HepG2 (cell line): ENCODE results near the gene ZIC4. TPM values are rescaled to one million over a fixed set of nuclear protein-coding genes. Genes with fewer than 3 reads are reported as not detected.

ENCODE experiments used
- ATAC-seq: fragments of 200-7000 bp; cut with Tn5 transposase; 3 replicates; pipeline ENCODE4 v1.9.1; 2020; ENCODE audit warnings: mild to moderate bottlenecking, moderate library complexity
- BruUV-seq: library from RNA; stranded (reverse); fragments of 400-500 nt; replicated peaks from 2 replicates; lab custom pipeline; 2021; lab: Mats Ljungman, UMichigan
- CTCF ChIA-PET: fragments of 300-600 bp; formaldehyde crosslinking; extraction: SDS; loops from one replicate; lab custom pipeline; 2021; ENCODE audit warnings: low total read pairs, inconsistent platforms, low intra/inter-chr PET ratio; lab: Yijun Ruan, JAX
- POLR2A ChIA-PET: fragments of 350-600 bp; sonication (Branson Sonifier 250); formaldehyde crosslinking; loops from one replicate; lab custom pipeline; 2020; ENCODE audit warnings: antibody characterized with exemption, inconsistent platforms; lab: Yijun Ruan, JAX
- DNase-seq: peaks from one replicate; pipeline ENCODE4 v3.0.0-alpha.2; 2015; ENCODE audit warnings: low spot score
- FAIRE-seq: peaks from 3 replicates; lab custom pipeline; 2011; peaks lifted over from hg19 to GRCh38; lab: Jason Lieb, UNC
- H2AFZ ChIP-seq: one replicate; pipeline ENCODE4 v1.6.1; 2011; ENCODE audit warnings: low read length, inconsistent platforms
- H3K27ac ChIP-seq: fragments of 300-600 bp; 3 replicates; pipeline ENCODE4 v1.8.0; 2011; ENCODE audit warnings: mixed run types, mild to moderate bottlenecking, mixed read lengths, low read length, inconsistent platforms; ENCODE audit not compliant: insufficient read depth; ENCODE audit errors: extremely low read length
- H3K27me3 ChIP-seq, 2 experiments: fragments of 200-600 bp in 1 of 2; 2 replicates in 1 of 2; 3 replicates in 1 of 2; pipeline versions ENCODE4 v1.6.0 to v1.8.0; 2011; ENCODE audit warnings: low read length in 2 of 2, mild to moderate bottlenecking in 2 of 2, moderate library complexity in 2 of 2, inconsistent platforms in 1 of 2; ENCODE audit not compliant: insufficient read depth in 2 of 2, control insufficient read depth in 1 of 2
- H3K36me3 ChIP-seq, 2 experiments: fragments of 200-600 bp in 1 of 2; replicated peaks in 1 of 2; 2 replicates in 1 of 2; 3 replicates in 1 of 2; pipeline versions ENCODE4 v1.5.1 to v1.8.0; 2011; ENCODE audit warnings: low read length in 2 of 2, inconsistent platforms in 1 of 2; ENCODE audit not compliant: insufficient read depth in 2 of 2, control insufficient read depth in 1 of 2
- H3K4me1 ChIP-seq: 2 replicates; pipeline ENCODE4 v1.5.1; 2012; ENCODE audit warnings: low read length, inconsistent platforms; ENCODE audit not compliant: insufficient read depth
- H3K4me2 ChIP-seq: 2 replicates; pipeline ENCODE4 v1.6.0; 2011; ENCODE audit warnings: low read depth, low read length, inconsistent platforms
- H3K4me3 ChIP-seq, 3 experiments: fragments of 200-600 bp in 1 of 3; sonication (generic), shearing (Covaris generic) in 1 of 3; replicated peaks in 1 of 3; 2 replicates each; pipeline ENCODE4 v1.5.1; 2011 to 2016; ENCODE audit warnings: low read length in 3 of 3, inconsistent platforms in 2 of 3, low read depth in 2 of 3, mild to moderate bottlenecking in 2 of 3, control low read depth in 1 of 3, mixed read lengths in 1 of 3; ENCODE audit not compliant: insufficient read depth in 1 of 3
- H3K79me2 ChIP-seq: one replicate; pipeline ENCODE4 v1.6.1; 2011; ENCODE audit warnings: low read length, inconsistent platforms; ENCODE audit not compliant: insufficient read depth
- H3K9ac ChIP-seq: 2 replicates; pipeline ENCODE4 v1.6.0; 2011; ENCODE audit warnings: mild to moderate bottlenecking, low read depth, low read length, inconsistent platforms; ENCODE audit not compliant: insufficient read depth
- H3K9me3 ChIP-seq: 2 replicates; pipeline ENCODE4 v1.5.1; 2012; ENCODE audit warnings: mild to moderate bottlenecking, low read length
- H4K20me1 ChIP-seq: 2 replicates; pipeline ENCODE4 v1.6.0; 2011; ENCODE audit warnings: inconsistent platforms, mild to moderate bottlenecking, low read length, moderate library complexity; ENCODE audit not compliant: insufficient read depth
- CAMTA2 ChIP-seq: sonication (generic); formaldehyde crosslinking; IDR thresholded peaks from 2 replicates; pipeline ENCODE4 v1.4.0; 2020; ENCODE audit warnings: mild to moderate bottlenecking, missing genetic modification reagents, borderline replicate concordance
- HHEX ChIP-seq: IDR thresholded peaks from 2 replicates; pipeline ENCODE4 v1.6.1; 2016; ENCODE audit warnings: control low read depth
- MTF2 ChIP-seq: sonication (generic); formaldehyde crosslinking; IDR thresholded peaks from 2 replicates; pipeline ENCODE4 v1.5.0; 2020; ENCODE audit warnings: missing genetic modification reagents, borderline replicate concordance
- ZNF138 ChIP-seq: sonication (generic); formaldehyde crosslinking; IDR thresholded peaks from 2 replicates; pipeline ENCODE4 v1.5.0; 2020; ENCODE audit warnings: mild to moderate bottlenecking, low read depth, missing genetic modification reagents
- ZNF382 ChIP-seq: sonication (generic); formaldehyde crosslinking; IDR thresholded peaks from 2 replicates; pipeline ENCODE4 v1.5.0; 2020; ENCODE audit warnings: missing genetic modification reagents, mild to moderate bottlenecking, borderline replicate concordance
- ZNF569 ChIP-seq: sonication (generic); formaldehyde crosslinking; IDR thresholded peaks from 2 replicates; pipeline ENCODE4 v1.5.0; 2020; ENCODE audit warnings: mild to moderate bottlenecking, missing genetic modification reagents, moderate library complexity, borderline replicate concordance
- WGBS: methylation state at CpG from one replicate; pipeline ENCODE4 v1.1.6; 2017; ENCODE audit warnings: low lambda C conversion rate; 5-methylcytosine and 5-hydroxymethylcytosine counted together
- in situ Hi-C: cut with HindIII; loops from 2 replicates; pipeline ENCODE4 v1.10.0; 2017; ENCODE audit warnings: low pct_unique_long_range_greater_than_20kb; ENCODE audit not compliant: extremely low pct_ligation_motif_present
- intact Hi-C: fragments of 100-400 bp; cut with micrococcal nuclease; formaldehyde crosslinking; loops from one replicate; pipeline ENCODE4 v1.10.0; 2022; ENCODE audit not compliant: unreplicated experiment
- polyA plus RNA-seq, 8 experiments: library from polyadenylated mRNA; depleted of rRNA in 3 of 8; stranded (reverse) in 7 of 8; unstranded in 1 of 8; fragments of >200 nt; fragmentation: Illumina TruSeq in 4 of 8; extraction: Trizol in 4 of 8; gene quantifications; 2 replicates each; pipeline versions ENCODE4 v1.2.1 to v1.2.3, GENCODE V29; 2011 to 2016; ENCODE audit warnings: low read depth in 4 of 8, missing spikeins in 1 of 8, mixed read lengths in 1 of 8; ENCODE audit not compliant: insufficient read depth in 1 of 8
- total RNA-seq, 5 experiments: library from RNA; depleted of rRNA; stranded (reverse); fragments of >200 nt; fragmentation: Illumina TruSeq; extraction: Trizol; gene quantifications; 2 replicates each; pipeline ENCODE4 v1.2.3, GENCODE V29; 2016; ENCODE audit warnings: low read depth in 1 of 5
- TF ChIP-seq, protein P1 (sequence below): sonication (generic); formaldehyde crosslinking; IDR thresholded peaks from 2 replicates; pipeline ENCODE4 v1.4.0; 2020; ENCODE audit warnings: mild to moderate bottlenecking, missing genetic modification reagents

ZIC4 gene
- total and polyA plus RNA-seq, 2 of the 13 experiments (the other 11 are each of a cell fraction or from before 2014, with no cell fraction given), result not detected

DNA sequence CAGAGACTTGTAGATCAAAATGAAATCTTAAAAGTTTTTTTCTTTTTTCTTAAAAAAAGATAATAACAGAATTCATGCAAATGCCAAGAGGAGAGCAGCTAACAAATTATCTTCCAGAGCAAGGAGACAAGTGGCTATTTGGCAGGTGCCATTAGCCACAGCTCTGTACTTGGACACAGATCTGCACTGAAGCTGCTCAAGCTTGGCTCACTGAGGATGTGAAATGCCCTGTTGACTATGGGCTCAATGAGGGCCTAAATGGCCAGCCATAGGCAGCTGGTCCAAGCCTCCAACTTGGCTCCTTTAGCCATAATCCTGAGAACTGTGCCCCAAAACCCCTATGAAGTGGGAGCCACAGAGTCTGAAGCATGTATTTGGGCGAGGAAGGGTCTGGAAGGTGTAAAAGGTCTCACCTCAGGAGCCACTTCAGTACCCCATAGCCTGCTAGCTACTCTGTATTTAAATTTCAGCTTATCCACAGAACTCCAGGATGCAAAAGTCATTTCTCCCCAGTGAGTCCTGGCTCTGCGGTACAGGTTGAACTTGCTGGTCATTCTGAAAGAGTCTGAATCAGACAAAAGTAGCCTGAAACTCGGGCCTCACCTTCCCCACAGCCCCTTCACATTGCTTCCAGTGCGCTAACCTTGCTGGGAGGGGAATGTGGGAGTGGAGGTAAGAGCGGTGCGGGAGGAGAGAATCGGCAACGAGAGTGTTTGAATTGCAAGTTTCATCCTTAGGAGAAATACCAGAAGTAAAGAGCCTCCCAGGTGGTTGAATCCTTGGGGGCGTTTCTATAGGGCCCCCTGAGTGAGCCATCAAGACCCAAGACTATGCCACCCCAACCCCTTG, 48.0 kb downstream of the ZIC4 start:
- intact Hi-C loops (no loop called here), in situ Hi-C loops (no loop called here)
- DNase-seq, result no peak
- Histone ChIP-seq H3K27me3 (peaks cover 3 to 50% of the 10 kb centered on the region in 2 experiments; a peak in 4 of 5 replicates), H3K9me3 (no peaks in the 10 kb centered on the region), H3K36me3 (no peaks in the 10 kb centered on the region), H3K4me2 (no peak overlapping the region), H3K9ac (no peak overlapping the region), H3K27ac (no peak overlapping the region), H2AFZ (no peak overlapping the region), H4K20me1 (no peaks in the 10 kb centered on the region), H3K79me2 (no peaks in the 10 kb centered on the region), H3K4me1 (no peaks in the 10 kb centered on the region), H3K4me3 (no peak overlapping the region)
- TF ChIP-seq ZNF569 (CRISPR knock-in tag) (no peak), HHEX (no peak), CAMTA2 (CRISPR knock-in tag) (no peak), ZNF138 (CRISPR knock-in tag) (no peak), ZNF382 (CRISPR knock-in tag) (no peak), MTF2 (CRISPR knock-in tag) (no peak)
- TF ChIP-seq, protein P1, sequence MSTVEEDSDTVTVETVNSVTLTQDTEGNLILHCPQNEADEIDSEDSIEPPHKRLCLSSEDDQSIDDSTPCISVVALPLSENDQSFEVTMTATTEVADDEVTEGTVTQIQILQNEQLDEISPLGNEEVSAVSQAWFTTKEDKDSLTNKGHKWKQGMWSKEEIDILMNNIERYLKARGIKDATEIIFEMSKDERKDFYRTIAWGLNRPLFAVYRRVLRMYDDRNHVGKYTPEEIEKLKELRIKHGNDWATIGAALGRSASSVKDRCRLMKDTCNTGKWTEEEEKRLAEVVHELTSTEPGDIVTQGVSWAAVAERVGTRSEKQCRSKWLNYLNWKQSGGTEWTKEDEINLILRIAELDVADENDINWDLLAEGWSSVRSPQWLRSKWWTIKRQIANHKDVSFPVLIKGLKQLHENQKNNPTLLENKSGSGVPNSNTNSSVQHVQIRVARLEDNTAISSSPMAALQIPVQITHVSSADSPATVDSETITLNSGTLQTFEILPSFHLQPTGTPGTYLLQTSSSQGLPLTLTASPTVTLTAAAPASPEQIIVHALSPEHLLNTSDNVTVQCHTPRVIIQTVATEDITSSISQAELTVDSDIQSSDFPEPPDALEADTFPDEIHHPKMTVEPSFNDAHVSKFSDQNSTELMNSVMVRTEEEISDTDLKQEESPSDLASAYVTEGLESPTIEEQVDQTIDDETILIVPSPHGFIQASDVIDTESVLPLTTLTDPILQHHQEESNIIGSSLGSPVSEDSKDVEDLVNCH (CRISPR knock-in tag), result no peak
- no peak for ATAC-seq
- WGBS, result 60% methylated on average over 8 of the region's 9 CpGs
- no TSS peak for BruUV-seq
- ChIA-PET CTCF (no interaction called here), POLR2A (no interaction called here)
- FAIRE-seq, result no peak
